GM08714 (cell line): ENCODE results near the gene TBC1D3D.
"Not testable (repeated sequence)": the region's sequence is repeated elsewhere in the genome, so short reads cannot be mapped to it uniquely, and the experiment has no call there.

Source experiments
- H3K4me3 ChIP-seq: fragments of 200-500 bp; sonication (Bioruptor generic); 2 replicates; pipeline ENCODE4 v1.5.1; 2014; ENCODE audit warnings: mild to moderate bottlenecking, low read length, inconsistent platforms

The TBC1D3D gene

GRCh38 chr17:38003676-38004075 is at the start of gene TBC1D3D:
Gene TBC1D3D (plus strand): TSS chr17:38003976. CDS start chr17:38005561, 1,585 bp downstream.
- H3K4me3 ChIP-seq = not testable (repeated sequence)

- H3K4me3 ChIP-seq = not testable (repeated sequence)
These were observed 14.8 kb upstream of the TBC1D3D start, which contains the start of gene TBC1D3L for GRCh38 chr17:37988960-37989359. Gene TBC1D3L (minus strand): TSS chr17:37989060. CDS start chr17:37987520, 1,540 bp downstream.
